Left colon (tissue), 2 donors: ENCODE results near the gene TEX50. TPM values are rescaled to one million over a fixed set of nuclear protein-coding genes. Genes with fewer than 3 reads are reported as not detected.
"Not testable (repeated sequence)": the region's sequence is repeated elsewhere in the genome, so short reads cannot be mapped to it uniquely, and the experiment has no call there.

Source experiments
- ATAC-seq: fragments of 200-7000 bp; cut with Tn5 transposase; one replicate; pipeline ENCODE4 v1.9.1; 2020; ENCODE audit warnings: mild to moderate bottlenecking, moderate library complexity
- DNase-seq, 2 donors: peaks; one replicate each; pipeline ENCODE4 v3.0.0-alpha.2; 2020
- intact Hi-C, 2 donors: fragments of 100-400 bp; cut with DNase I in 1 of 2; cut with micrococcal nuclease in 1 of 2; formaldehyde crosslinking; loops; one replicate each; pipeline versions ENCODE4 v1.11.2 to v1.14.0; 2022; cut with DNase I, micrococcal nuclease
- long read RNA-seq: library from polyadenylated mRNA; unstranded; transcript quantifications from one replicate; pipeline ENCODE4 v2.0.0, GENCODE V29; 2021
- total RNA-seq, 2 donors: library from RNA; stranded (reverse); fragmentation: NEBNext Ultra II Directional; extraction: Animal tissue kit (Norgen Biotek cat#: 25700); gene quantifications; one replicate each; pipeline ENCODE4 v1.2.1, GENCODE V29; 2021
- donor health status: DM: no; HTN: no; CAD: no.
- donor health status: DM: yes; HTN: yes; CAD: no.

The TEX50 gene
- total RNA-seq: not detected
- long read RNA-seq: 0 reads

GRCh38 chr1:173635116-173635515 lies at the start of gene TEX50:
Gene TEX50, plus strand, starts transcription at chr1:173635338. Its CDS starts 184 bp downstream, at chr1:173635522.
- ATAC-seq (no peak), DNase-seq (no peak)
- intact Hi-C loops: no loop called here

- intact Hi-C loops: no loop called here
- ATAC-seq (no peak), DNase-seq (no peak)
Measured at GRCh38 chr1:173590557-173590956, 44.6 kb upstream of the TEX50 start.

DNA sequence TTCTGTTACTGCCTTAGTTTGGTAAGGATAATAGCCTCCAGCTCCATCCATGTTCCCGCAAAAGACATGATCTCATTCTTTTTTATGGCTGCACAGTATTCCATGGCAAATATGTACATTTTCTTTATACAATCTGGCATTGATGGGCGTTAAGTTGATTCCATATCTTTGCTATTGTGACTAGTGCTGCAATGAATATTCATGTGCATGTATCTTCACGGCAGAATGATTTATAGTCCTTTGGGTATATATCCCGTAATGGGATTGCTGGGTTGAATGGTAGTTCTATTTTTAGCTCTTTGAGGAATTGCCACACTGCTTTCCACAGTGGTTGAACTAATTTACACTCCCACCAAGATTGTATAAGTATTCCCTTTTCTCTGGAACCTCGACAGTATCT lies 44.0 kb upstream of the TEX50 start:
- DNase-seq, ATAC-seq, intact Hi-C loops: not testable (repeated sequence)

DNA sequence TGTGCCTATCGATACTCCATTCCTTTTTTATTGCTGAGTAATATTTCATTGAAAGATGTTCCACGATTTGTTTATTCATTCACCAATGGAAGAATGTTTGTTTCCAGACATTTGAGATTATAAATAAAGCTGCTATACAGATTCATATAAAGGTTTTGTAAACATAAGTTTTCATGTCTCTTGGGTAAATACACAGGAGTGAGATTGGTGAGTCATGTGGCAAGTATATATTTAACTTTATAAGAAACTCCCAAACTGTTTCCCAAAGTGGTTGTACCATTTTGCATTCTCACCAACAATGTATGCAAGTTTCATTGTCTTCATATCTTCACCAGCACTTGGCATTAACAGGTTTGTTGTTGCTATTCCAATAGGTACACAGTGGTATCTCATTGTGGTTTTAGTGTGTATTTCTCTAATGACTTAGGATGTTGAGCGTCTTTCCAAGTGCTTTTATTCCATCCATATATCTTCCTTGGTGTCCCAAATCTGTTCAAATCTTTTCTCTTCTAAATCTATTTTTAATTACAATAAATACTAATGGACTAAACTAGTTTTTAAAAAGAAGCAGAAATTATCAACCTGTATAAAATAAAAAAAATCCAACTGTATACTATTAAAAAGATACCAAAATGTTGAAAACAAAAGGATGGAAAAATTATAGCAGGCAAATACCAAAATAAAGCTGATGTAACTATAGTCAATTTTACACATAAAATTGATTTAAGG lies 38.9 kb upstream of the TEX50 start:
- no peak for DNase-seq
- intact Hi-C loops: no loop called here
- ATAC-seq: no peak

GRCh38 chr1:173601588-173601987 lies 33.5 kb upstream of the TEX50 start:
- ATAC-seq: no peak
- no peak for DNase-seq
- intact Hi-C loops: no loop called here

DNA sequence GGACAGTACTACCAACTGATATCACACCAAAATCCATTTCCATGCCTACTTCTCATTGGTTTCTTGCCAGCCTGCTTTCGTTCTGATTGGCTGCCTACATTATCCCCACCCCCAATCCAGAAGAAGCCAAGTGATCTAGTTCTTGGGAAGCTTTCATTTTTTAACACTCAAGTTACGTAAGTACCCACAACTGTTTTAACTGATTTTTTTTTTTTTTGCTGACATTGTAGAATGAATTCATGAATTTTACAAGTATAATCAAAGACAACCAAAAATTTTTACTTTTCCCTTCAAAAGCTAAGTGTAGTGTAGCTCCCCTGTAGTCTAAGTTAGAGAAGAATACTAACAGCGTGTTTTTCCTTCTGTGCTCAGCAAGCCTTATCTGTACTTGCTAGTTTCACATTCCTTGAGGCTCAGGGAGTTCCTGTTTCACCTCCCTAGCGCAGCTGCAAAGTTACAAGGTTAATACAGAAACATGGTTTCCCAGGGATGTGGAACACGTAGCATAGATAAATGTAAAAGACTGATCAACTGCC lies 32.0 kb upstream of the TEX50 start, which contains the start of gene SLC9C2:
SLC9C2 (minus strand) TSS at position 17 of the 536 bp plus-strand sequence. CDS start 1,296 bp downstream, outside the sequence.
- ATAC-seq (no peak), DNase-seq (no peak)
- intact Hi-C loops: no loop called here

DNA sequence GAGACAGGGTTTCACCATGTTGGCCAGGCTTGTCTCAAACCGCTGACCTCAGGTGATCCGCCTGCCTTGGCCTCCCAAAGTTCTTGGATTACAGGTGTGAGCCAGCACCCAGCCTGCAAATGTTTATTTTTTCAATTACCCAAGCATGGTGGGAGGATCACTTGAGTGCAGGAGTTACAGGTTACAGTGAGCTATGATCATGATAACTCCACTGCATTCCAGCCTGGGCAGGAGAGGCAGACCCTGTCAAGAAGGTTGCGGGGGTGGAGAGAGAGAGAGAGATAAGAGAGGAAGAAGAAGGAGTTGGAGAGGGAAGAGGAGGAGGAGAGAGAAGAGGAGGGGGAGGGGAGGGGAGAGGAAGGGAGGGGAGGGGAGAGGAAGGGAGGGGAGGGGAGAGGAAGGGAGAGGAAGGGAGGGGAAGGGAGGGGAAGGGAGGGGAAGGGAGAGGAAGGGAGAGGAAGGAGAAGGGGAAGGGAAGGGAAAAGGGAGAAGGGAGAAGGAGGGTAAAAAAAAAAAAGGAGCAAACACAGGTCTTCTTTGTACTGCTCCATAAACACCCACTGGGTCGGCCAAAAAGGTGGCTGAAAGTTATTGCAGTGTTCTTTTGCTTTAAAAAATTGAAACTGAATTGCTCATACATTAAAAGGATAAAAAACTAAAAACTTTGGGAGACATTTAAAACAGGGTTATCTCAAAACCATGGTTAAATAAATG lies 26.5 kb upstream of the TEX50 start:
- DNase-seq: no peak
- ATAC-seq: no peak
- intact Hi-C loops: no loop called here

DNA sequence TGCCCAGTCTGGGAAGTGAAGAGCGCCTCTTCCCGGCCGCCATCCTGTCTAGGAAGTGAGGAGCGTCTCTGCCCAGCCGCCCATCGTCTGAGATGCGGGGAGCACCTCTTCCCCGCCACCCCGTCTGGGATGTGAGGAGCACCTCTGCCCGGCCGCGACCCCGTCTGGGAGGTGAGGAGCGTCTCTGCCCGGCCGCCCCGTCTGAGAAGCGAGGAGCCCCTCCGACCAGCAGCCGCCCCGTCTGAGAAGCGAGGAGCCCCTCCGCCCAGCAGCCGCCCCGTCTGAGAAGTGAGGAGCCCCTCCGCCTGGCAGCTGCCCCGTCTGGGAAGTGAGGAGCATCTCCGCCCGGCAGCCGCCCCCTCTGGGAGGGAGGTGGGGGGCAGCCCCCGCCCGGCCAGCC lies 22.1 kb upstream of the TEX50 start:
- intact Hi-C loops, ATAC-seq, DNase-seq: not testable (repeated sequence)

DNA sequence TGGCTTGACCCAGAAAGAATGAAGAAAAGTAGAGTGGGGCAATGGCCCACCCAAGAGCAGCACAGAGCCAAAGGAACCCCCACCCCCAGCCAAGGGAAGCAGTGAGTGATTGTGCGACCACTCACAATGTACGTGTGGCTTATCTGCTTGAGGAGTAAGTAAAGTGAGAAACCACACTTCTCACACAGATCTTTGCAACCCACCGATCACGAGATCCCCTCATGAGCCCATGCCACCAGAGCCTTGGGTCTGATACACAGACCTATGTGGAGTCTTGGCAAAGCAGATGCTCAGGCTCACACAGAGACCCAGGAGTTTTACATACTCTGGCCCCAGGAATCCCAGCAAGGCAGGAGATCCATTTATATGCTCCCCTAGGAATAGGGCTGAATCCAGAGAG lies 18.3 kb upstream of the TEX50 start:
- intact Hi-C loops: no loop called here
- ATAC-seq: no peak
- no peak for DNase-seq

DNA sequence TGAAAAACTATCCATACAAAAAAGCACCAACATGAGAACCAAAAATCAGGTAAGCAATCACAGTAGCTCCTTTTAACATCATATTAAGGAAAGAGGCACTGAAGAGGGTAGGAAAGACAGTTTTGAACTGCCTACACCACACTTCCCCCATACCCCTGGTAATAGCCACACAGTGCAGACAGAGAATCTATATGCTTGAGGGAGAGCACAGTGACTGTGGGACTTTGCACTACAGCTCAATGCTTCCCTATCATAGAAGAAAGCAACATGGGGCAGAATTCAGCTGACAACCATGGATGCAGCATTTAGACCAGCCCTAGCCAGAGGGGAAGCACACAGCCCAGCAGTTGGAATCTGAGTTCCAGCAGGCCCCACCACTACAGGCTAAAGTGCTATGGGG lies 7.9 kb upstream of the TEX50 start:
- no peak for DNase-seq
- no peak for ATAC-seq
- intact Hi-C loops: no loop called here

GRCh38 chr1:173628888-173629287 lies 6.2 kb upstream of the TEX50 start:
- intact Hi-C loops: no loop called here
- ATAC-seq: no peak
- no peak for DNase-seq

DNA sequence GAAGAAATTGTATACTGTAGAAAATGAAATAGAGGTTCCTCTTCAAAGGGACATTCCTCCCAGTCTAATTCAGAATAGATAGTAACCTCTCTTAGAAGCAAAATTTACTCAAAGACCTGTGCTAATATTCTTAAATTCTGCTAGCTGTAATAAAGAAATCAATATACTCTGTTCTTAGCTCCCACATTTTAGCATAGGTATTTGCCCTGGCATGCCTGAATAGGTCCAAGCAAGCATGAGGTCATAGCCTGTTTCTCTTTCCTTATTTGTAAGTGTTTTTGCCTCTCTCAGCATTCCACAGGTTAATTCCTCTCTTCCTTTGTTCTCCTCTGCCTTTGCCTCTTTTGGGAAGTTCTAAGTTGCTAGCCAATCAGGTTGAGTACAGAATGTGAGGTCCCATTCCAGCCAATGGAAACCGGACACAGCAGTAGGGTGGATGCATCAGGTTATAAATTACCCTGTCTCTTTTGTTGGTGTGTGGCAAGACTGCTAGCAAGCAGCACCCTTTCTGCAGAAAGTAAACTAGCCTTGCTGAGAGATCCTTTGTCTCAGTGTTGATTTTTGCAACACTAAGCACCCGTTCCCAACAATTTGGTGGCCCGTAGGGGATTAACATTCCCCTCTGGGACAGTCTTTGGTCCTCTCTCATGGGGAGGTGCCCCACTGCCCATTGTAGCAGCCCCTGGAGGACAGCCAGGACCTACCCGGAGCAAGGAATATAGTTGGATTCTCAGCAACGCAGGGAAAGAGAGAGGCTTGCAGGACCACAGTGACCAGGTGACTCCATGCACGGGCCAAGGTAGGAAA lies 2.3 kb downstream of the TEX50 start:
- DNase-seq, intact Hi-C loops: not testable (repeated sequence)

DNA sequence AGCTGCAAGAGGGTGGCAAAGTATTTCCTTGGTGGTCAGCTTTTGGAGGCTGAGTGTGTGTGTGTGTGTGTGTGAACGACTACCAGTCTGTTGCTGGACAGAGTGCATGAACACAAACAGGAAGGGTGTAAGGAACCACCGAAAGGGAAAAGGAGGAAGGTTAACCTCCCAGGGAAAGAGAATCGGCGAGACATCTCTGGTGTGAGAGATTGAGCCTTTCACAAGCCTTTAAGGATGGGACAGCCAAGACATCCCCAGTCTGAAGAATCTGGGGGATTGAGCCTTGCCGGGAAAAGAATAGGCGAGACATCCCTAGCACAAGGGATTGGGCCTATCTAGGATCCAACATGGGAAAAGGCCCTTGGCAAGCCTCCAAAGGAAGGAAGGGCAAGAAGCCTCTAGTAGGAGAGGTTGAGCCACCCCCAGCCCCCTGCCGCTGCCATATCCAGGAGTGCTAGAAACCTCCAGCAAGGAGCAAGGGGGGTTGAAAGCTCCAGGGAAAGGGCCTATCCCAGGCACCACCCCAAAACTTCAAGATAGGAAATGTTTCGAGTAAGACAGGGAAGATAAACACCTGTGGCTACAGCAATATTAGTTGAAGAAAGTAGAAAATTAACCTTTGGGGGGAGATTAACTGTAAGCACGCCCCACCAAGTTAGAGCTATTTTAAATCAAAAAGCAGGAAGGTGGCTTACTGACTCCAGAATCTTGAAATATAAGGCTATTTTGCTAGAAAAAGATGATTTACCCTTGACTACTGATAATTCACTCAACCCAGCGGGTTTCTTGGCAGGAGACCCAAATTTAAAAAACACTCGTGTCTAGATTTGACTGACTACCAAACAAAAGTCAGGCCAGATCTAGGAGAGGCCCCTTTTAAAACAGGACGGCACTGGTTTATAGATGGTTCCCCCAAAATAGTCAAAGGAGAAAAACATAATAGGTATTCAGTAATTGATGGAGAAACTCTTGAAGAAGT lies 3.2 kb downstream of the TEX50 start:
- no peak for ATAC-seq
- DNase-seq: no peak
- intact Hi-C loops: no loop called here

More for the DNA sequence above, 2.3 kb downstream of the TEX50 start:
- ATAC-seq: not testable (repeated sequence)

GRCh38 chr1:173639102-173639501 lies 4.0 kb downstream of the TEX50 start:
- no peak for ATAC-seq
- intact Hi-C loops: no loop called here
- DNase-seq: no peak

DNA sequence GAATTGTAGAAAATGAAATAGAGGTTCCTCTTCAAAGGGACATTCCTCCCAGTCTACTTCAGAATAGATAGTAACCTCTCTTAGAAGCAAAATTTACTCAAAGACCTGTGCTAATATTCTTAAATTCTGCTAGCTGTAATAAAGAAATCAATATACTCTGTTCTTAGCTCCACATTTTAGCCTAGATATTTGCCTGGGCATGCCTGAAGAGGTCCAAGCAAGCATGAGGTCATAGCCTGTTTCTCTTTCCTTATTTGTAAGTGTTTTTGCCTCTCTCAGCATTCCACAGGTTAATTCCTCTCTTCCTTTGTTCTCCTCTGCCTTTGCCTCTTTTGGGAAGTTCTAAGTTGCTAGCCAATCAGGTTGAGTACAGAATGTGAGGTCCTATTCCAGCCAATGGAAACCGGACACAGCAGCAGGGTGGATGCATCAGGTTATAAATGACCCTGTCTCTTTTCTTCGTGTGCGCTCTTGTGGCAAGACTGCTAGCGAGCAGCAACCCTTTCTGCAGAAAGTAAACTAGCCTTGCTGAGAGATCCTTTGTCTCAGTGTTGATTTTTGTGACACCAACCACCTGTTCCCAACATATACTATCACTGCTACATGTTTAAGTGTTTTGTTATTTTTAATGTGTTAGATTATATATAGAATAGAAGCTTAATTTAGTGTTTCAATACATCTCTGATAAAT lies 7.5 kb downstream of the TEX50 start:
- DNase-seq, ATAC-seq, intact Hi-C loops: not testable (repeated sequence)

DNA sequence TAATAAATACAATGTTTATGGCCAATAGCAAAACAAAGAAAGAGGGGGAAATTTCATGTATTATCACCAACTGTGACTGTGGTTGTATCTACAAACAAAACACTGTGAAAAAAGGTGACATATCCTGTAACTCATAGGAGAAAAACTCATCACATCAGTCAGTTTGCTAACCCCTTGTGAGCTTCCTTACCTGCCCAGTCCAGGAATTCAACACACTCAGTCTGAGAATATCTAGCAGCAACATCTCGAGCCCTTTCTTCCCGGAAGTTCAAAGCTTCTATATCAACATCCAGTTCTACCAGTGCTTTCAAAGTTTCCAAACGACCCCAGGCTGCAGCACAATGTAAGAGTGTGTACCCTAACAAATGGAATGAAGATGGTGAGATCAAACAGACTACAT lies 11.5 kb downstream of the TEX50 start:
- intact Hi-C loops: no loop called here
- ATAC-seq: no peak
- DNase-seq: no peak

DNA sequence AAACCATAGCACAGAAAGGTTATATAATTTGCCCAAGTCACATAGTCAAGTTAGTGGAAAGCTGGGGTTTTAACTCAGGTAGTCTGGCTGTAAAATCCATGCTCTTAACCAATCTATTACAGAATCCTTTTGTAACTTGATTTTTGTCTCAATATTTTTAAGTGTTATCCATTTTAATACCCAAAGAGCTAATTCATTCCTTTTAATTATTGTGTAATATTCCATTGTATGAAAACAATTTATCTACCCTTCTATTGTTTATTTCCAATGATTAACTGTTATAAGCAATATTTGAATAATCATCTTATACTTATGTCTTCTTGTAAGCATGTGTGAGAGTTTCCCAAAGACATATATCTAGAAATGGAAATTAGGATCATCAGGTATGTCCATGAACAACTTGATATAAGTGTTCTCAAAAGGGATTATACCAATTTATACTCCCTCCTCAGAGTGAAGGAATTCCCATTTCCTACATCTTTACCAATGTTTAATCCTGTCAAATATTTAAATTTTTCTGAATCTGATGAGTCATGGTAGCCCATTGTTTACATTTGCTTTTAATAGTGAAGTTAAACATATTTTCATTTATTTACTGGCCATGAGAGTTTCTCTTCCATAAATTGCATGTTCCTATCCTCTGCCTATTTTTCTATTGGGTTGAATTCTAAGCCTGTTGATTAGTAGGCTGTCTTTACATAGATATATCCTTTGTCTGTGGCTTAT lies 13.9 kb downstream of the TEX50 start:
- DNase-seq: no peak
- intact Hi-C loops: no loop called here
- ATAC-seq: no peak
